Globus pallidus (tissue), 1 donor: ENCODE data around the gene TH.
"Not testable (repeated sequence)": the region's sequence is repeated elsewhere in the genome, so short reads cannot be mapped to it uniquely, and the experiment has no call there.

Experiments used
- DNase-seq: peaks from one replicate; pipeline ENCODE4 v3.0.0-alpha.2; 2015; ENCODE audit warnings: low spot score

The TH gene

GRCh38 chr11:2178055-2178773 lies 6.6 kb upstream of the TH start:
- not testable (repeated sequence) for DNase-seq

- DNase-seq = no peak
These were observed 5.5 kb upstream of the TH start for GRCh38 chr11:2177076-2177475.

- no peak for DNase-seq
These were observed 4.8 kb upstream of the TH start for GRCh38 chr11:2176389-2176900.

- DNase-seq = no peak
These were observed 4.0 kb upstream of the TH start for GRCh38 chr11:2175659-2176058.

GRCh38 chr11:2174361-2174760 lies 2.7 kb upstream of the TH start:
- no peak for DNase-seq

- DNase-seq = no peak
These were observed 2.1 kb upstream of the TH start for GRCh38 chr11:2173761-2174160.

GRCh38 chr11:2173150-2173693 lies 1.6 kb upstream of the TH start:
- DNase-seq = no peak

- no peak for DNase-seq
These were observed 1.1 kb upstream of the TH start for GRCh38 chr11:2172676-2173075.

- no peak for DNase-seq
These were observed 1.7 kb downstream of the TH start for GRCh38 chr11:2169626-2170570.

GRCh38 chr11:2169005-2169378 lies 2.6 kb downstream of the TH start:
- DNase-seq = no peak

- no peak for DNase-seq
These were observed 3.2 kb downstream of the TH start for GRCh38 chr11:2168286-2169004.

GRCh38 chr11:2167141-2168045 lies 4.2 kb downstream of the TH start:
- DNase-seq = no peak

GRCh38 chr11:2166091-2166851 lies 5.3 kb downstream of the TH start:
- DNase-seq = no peak

- DNase-seq = no peak
These were observed 6.0 kb downstream of the TH start for GRCh38 chr11:2165571-2165970.

GRCh38 chr11:2164861-2165555 lies 6.6 kb downstream of the TH start:
- DNase-seq = no peak

GRCh38 chr11:2164081-2164480 lies 7.5 kb downstream of the TH start:
- DNase-seq = no peak

GRCh38 chr11:2163428-2163978 lies 8.1 kb downstream of the TH start:
- no peak for DNase-seq

- no peak for DNase-seq
These were observed 10.8 kb downstream of the TH start, which contains the start of gene INS for GRCh38 chr11:2160736-2161259. INS (minus strand) TSS chr11:2161209; CDS start chr11:2160971, 238 bp downstream.
